Measurements from ENCODE around the gene SERPIND1. TPM values are rescaled to one million over a fixed set of nuclear protein-coding genes. Genes with fewer than 3 reads are reported as not detected.
"Not testable (repeated sequence)": the region's sequence is repeated elsewhere in the genome, so short reads cannot be mapped to it uniquely, and the experiment has no call there.

The SERPIND1 gene
- polyA plus RNA-seq, 3 donors, result not detected

DNA sequence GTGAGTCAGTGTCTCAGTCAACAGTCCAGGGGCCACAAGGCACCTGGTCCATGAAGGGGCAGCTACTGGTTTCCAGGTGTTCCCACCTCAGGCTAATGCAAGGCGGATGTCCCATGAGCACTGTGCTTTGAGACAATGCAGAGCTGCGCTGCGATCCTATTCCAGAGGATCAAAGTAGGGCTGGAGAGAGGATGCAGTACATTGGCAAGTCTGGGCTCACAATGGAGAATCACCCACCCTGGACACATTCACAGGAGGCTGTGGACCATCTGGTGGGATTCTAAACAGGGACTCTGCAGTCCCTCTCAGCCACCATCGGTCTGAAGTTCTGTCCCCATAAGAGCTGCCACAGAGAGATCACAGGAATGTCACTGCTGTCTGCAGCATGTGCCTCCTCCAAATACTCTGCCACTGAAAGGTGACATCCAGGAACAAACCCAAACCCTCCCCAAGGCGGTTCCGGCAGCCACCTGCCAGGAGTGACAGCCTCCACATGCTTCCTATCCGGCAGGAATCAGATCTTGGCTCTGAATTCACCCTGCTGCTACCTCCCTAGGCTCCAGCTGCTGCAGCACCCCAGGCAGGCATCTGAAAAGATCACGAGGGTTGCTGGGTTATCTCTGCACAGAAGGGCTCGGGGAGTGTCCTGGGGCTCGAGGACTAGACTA lies 45.3 kb upstream of the SERPIND1 start:
- Histone ChIP-seq H4K20me1 (ENCODE audit: insufficient read depth, low read length) (no peaks in the 10 kb centered on the region), H3K4me3 (replicated peaks in 1 of 3; ENCODE audit: low read depth in 2 of 3, low read length in 3 of 3) (no peak overlapping the region), H3K9me3 (replicated peaks in 1 of 2; ENCODE audit: control insufficient read depth in 1 of 2, insufficient read depth in 1 of 2, low read length in 2 of 2) (no peaks in the 10 kb centered on the region), H2AFZ (ENCODE audit: insufficient read depth, low read depth, low read length, poor library complexity, severe bottlenecking) (no peak overlapping the region), H3K27ac (ENCODE audit: low read depth in 1 of 2, low read length in 2 of 2) (no peak overlapping the region), H3K79me2 (ENCODE audit: insufficient read depth, low read length) (no peaks in the 10 kb centered on the region), H3K9ac (ENCODE audit: insufficient read depth, low read length, poor library complexity, severe bottlenecking) (no peak overlapping the region), H3K4me2 (replicated peaks; ENCODE audit: extremely low read depth, low read length, poor library complexity, severe bottlenecking) (no peak overlapping the region), H3K36me3 (replicated peaks in 1 of 2; ENCODE audit: control insufficient read depth in 1 of 2, insufficient read depth in 2 of 2, low read length in 2 of 2) (peaks cover 57 to 74% of the 10 kb centered on the region in 2 donors), H3K27me3 (ENCODE audit: control insufficient read depth in 2 of 2, insufficient read depth in 2 of 2, low read length in 2 of 2) (no peaks in the 10 kb centered on the region), H3K4me1 (ENCODE audit: control insufficient read depth in 1 of 2, insufficient read depth in 2 of 2, low read length in 2 of 2) (no peaks in the 10 kb centered on the region)
- 99% methylated on average over 9 of the region's 10 CpGs for WGBS (ENCODE audit: insufficient coverage)
- peaks cover 61 to 72% of the 10 kb centered on the region in 2 donors for H3K36me3 Mint-ChIP-seq
- no peak overlapping the region for H3K4me3 Mint-ChIP-seq
- intact Hi-C loops (cut with micrococcal nuclease), result no loop called here
- DNase-seq, result no peak
- H3K9me3 Mint-ChIP-seq, result no peaks in the 10 kb centered on the region
- H3K4me1 Mint-ChIP-seq, result no peaks in the 10 kb centered on the region
- peak overlapping the region in 1 of 7 donors; percentile 13 for H3K27ac Mint-ChIP-seq
- TF ChIP-seq, protein P1, sequence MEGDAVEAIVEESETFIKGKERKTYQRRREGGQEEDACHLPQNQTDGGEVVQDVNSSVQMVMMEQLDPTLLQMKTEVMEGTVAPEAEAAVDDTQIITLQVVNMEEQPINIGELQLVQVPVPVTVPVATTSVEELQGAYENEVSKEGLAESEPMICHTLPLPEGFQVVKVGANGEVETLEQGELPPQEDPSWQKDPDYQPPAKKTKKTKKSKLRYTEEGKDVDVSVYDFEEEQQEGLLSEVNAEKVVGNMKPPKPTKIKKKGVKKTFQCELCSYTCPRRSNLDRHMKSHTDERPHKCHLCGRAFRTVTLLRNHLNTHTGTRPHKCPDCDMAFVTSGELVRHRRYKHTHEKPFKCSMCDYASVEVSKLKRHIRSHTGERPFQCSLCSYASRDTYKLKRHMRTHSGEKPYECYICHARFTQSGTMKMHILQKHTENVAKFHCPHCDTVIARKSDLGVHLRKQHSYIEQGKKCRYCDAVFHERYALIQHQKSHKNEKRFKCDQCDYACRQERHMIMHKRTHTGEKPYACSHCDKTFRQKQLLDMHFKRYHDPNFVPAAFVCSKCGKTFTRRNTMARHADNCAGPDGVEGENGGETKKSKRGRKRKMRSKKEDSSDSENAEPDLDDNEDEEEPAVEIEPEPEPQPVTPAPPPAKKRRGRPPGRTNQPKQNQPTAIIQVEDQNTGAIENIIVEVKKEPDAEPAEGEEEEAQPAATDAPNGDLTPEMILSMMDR (IDR thresholded peaks at IDR 0.05), result no peak
- peaks cover 0 to 3% (median 0%) of the 10 kb centered on the region in 3 donors for H3K27me3 Mint-ChIP-seq (ENCODE audit: low read depth in 3 of 3)

DNA sequence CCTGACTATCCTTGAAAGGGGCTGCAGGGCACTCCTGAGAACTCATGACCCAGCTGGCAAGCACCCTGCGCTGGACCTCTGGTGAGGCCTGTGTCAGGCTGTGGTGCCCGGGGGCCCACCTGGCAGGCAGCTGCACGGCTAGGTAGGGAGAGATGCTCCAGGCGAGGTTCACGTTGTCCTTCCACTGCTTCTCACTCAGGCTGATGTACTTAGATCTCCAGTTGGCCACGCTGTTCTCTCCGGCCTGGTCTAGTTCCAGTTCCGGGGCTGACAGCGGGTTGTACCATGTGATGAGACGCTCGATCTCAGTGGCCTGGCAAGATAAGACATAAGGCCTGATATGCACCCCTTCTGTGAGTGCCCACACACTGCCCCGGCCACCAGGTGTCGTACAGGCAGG lies 44.7 kb upstream of the SERPIND1 start:
- no peaks in the 10 kb centered on the region for H3K27me3 ChIP-seq (ENCODE audit: control insufficient read depth in 2 of 2, insufficient read depth in 2 of 2, low read length in 2 of 2)
- TF ChIP-seq, protein P1 (IDR thresholded peaks at IDR 0.05), result no peak
- intact Hi-C loops (cut with micrococcal nuclease), result no loop called here
- no peaks in the 10 kb centered on the region for H4K20me1 ChIP-seq (ENCODE audit: insufficient read depth, low read length)
- Mint-ChIP-seq H3K36me3 (peaks cover 61 to 74% of the 10 kb centered on the region in 2 donors), H3K9me3 (no peaks in the 10 kb centered on the region), H3K4me3 (no peak overlapping the region), H3K27me3 (ENCODE audit: low read depth in 3 of 3) (peaks cover 0 to 2% (median 0%) of the 10 kb centered on the region in 3 donors), H3K4me1 (no peaks in the 10 kb centered on the region), H3K27ac (no peak overlapping the region)
- no peaks in the 10 kb centered on the region for H3K79me2 ChIP-seq (ENCODE audit: insufficient read depth, low read length)
- H3K27ac ChIP-seq (ENCODE audit: low read depth in 1 of 2, low read length in 2 of 2), result no peak overlapping the region
- H3K36me3 ChIP-seq (replicated peaks in 1 of 2; ENCODE audit: control insufficient read depth in 1 of 2, insufficient read depth in 2 of 2, low read length in 2 of 2), result peaks cover 57 to 74% of the 10 kb centered on the region in 2 donors
- DNase-seq, result no peak
- no peak overlapping the region for H2AFZ ChIP-seq (ENCODE audit: insufficient read depth, low read depth, low read length, poor library complexity, severe bottlenecking)
- H3K9me3 ChIP-seq (replicated peaks in 1 of 2; ENCODE audit: control insufficient read depth in 1 of 2, insufficient read depth in 1 of 2, low read length in 2 of 2), result no peaks in the 10 kb centered on the region
- 98% methylated on average over 13 of the region's 13 CpGs for WGBS (ENCODE audit: insufficient coverage)
- no peak overlapping the region for H3K9ac ChIP-seq (ENCODE audit: insufficient read depth, low read length, poor library complexity, severe bottlenecking)
- no peak overlapping the region for H3K4me3 ChIP-seq (replicated peaks in 1 of 3; ENCODE audit: low read depth in 2 of 3, low read length in 3 of 3)
- no peak overlapping the region for H3K4me2 ChIP-seq (replicated peaks; ENCODE audit: extremely low read depth, low read length, poor library complexity, severe bottlenecking)
- no peaks in the 10 kb centered on the region for H3K4me1 ChIP-seq (ENCODE audit: control insufficient read depth in 1 of 2, insufficient read depth in 2 of 2, low read length in 2 of 2)

DNA sequence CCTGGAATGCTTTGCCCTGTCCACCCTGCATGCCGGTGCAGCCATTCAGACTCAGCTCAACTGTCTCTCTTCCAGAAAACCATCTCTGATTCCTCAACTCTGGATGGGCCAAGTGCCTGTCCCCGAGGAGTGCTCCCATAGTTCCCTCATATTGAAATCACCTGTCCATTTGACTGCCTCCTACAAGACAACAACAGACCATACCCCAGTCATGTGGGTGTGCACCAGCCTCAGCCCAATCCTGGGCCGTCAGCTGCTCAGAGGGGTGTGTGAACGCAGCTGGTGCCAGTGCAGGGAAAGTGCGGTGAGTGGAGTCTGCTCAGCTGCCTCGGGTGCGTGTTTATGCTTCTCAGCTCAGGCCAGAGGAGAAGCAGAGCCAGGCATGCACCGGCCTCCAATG lies 41.5 kb upstream of the SERPIND1 start:
- H3K9me3 ChIP-seq (replicated peaks in 1 of 2; ENCODE audit: control insufficient read depth in 1 of 2, insufficient read depth in 1 of 2, low read length in 2 of 2); H3K4me1 ChIP-seq (ENCODE audit: control insufficient read depth in 1 of 2, insufficient read depth in 2 of 2, low read length in 2 of 2); H4K20me1 ChIP-seq (ENCODE audit: insufficient read depth, low read length); H3K27me3 Mint-ChIP-seq (ENCODE audit: low read depth in 3 of 3); H3K9me3 Mint-ChIP-seq; H3K27me3 ChIP-seq (ENCODE audit: control insufficient read depth in 2 of 2, insufficient read depth in 2 of 2, low read length in 2 of 2); H3K79me2 ChIP-seq (ENCODE audit: insufficient read depth, low read length); H3K4me2 ChIP-seq (replicated peaks; ENCODE audit: extremely low read depth, low read length, poor library complexity, severe bottlenecking); H3K4me1 Mint-ChIP-seq; DNase-seq; H3K9ac ChIP-seq (ENCODE audit: insufficient read depth, low read length, poor library complexity, severe bottlenecking); H3K4me3 ChIP-seq (replicated peaks in 1 of 3; ENCODE audit: low read depth in 2 of 3, low read length in 3 of 3); H3K27ac ChIP-seq (ENCODE audit: low read depth in 1 of 2, low read length in 2 of 2); H3K4me3 Mint-ChIP-seq; H2AFZ ChIP-seq (ENCODE audit: insufficient read depth, low read depth, low read length, poor library complexity, severe bottlenecking); intact Hi-C loops (cut with micrococcal nuclease): not testable (repeated sequence)
- H3K36me3 ChIP-seq (replicated peaks in 1 of 2; ENCODE audit: control insufficient read depth in 1 of 2, insufficient read depth in 2 of 2, low read length in 2 of 2), result peaks cover 39 to 44% of the 10 kb centered on the region in 2 donors
- peaks cover 45 to 53% of the 10 kb centered on the region in 2 donors for H3K36me3 Mint-ChIP-seq
- H3K27ac Mint-ChIP-seq, result peak overlapping the region in 1 of 7 donors; percentile 21
- 96% methylated on average over 2 of the region's 8 CpGs for WGBS (ENCODE audit: insufficient coverage)

Data from CD14-positive monocyte (primary cell).